Measurements from ENCODE around the gene TTLL4.

TTLL4 gene

DNA sequence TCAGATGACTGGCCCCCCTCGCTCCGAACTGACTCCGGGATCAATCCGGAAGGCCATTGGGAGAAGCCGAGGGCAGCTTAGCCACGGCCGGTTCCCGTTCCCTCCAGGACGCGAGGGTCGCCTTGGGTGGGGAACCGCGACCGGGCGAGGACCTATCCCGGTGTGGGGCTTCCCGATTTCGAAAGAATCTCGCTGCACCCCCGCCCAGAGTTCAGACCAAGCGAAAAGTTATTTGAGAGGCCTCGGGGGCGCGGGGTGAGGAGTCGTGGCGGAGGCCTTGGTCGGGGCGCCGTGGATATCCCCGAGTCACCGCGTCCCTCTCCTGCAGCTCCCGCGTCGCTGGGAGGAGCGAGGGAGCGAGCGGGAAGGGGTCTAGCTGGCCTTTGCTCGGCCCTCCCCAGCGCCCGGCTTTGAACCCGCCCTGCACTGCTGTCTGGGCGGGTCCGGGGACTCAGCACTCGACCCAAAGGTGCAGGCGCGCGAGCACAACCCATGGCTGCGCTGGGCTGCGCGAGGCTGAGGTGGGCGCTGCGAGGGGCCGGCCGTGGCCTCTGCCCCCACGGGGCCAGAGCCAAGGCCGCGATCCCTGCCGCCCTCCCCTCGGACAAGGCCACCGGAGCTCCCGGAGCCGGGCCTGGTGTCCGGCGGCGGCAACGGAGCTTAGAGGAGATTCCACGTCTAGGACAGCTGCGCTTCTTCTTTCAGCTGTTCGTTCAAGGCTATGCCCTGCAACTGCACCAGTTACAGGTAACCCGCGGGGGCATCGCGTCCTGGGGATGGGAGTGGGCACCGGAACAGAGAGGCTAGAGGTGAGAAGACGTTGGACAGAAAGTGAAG is 71.3 kb downstream of the TTLL4 start, which contains the start of gene CYP27A1:
Gene CYP27A1 (plus strand): TSS at position 457 of the 837 bp plus-strand sequence. CDS start 36 bp downstream, at position 493.
- DNase-seq (ENCODE audit: low read depth in 1 of 2, low spot score in 1 of 2), result no peak

DNA sequence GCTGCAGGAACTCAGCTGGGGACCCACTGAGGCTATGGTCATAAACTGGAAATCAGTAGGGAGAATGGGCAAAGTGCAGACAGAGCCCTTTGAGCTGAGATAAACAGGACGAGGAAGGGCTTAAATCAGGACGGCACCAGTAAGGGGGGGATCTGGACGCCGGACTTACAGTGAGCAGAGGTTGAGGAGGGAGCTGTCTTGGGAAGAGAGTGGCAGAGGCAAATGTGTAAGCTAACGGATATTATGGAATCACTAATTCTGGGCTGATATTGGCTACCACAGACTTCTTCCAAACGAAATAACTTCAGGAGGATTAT is 71.9 kb downstream of the TTLL4 start:
- DNase-seq (ENCODE audit: low read depth in 1 of 2, low spot score in 1 of 2), result no peak

DNA sequence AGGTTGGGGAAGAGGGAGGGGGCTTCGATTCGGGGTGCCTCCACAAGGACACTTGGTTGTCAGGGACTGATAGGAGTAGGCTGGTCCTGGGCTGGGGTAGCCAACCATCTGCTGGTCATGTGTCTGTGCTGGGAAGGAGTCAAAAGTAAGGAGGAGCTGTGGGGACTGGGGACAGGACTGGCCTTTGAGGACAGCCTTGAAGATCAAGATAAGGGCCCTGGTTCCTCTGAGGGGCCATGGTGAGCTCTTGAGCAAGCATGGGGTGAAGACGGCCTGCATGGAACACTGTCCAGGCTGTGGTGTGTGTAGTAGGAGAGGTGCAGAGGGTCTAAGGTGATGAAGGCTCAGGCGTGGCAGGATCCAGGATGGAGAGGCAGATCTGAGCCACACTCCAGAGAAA is 73.1 kb downstream of the TTLL4 start:
- no peak for DNase-seq (ENCODE audit: low read depth in 1 of 2, low spot score in 1 of 2)

DNA sequence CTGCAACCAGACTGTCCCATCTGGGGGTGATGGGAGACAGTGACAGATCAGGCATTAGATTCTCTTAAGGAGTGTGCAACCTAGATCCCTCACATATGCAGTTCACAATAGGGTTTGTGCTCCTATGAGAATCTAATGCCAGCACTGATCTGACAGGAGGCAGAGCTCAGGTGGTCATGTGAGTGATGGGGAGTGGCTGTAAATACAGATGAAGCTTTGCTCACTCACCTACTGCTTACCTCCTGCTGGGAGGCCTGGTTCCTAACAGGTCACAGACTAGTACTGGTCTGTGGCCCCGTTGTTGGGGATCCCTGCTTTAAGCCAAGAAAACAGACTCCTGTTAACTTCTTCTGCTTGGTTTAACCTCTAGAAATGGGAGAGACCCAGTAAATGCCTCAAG is 74.5 kb downstream of the TTLL4 start:
- DNase-seq (ENCODE audit: low read depth in 1 of 2, low spot score in 1 of 2), result no peak

DNA sequence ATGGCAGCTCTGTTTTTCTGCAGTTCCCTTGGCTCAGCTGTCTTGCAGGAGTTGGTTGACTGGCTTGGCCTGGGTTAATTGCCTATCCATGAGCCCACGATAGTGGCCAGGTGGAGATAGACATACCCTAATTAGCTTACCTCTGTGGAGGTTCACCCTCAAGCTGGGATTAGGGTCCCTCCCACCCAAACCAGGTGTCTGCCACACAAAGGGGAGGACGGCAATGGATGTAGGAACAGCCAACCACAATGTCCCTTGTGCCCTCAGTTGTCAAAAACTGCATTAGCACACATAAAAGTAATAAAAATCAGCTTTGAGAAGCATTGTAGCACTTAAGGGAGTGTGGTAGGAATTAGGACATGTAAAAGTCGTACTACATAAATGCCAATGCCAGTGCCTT is 75.5 kb downstream of the TTLL4 start:
- DNase-seq (ENCODE audit: low read depth in 1 of 2, low spot score in 1 of 2), result no peak

DNA sequence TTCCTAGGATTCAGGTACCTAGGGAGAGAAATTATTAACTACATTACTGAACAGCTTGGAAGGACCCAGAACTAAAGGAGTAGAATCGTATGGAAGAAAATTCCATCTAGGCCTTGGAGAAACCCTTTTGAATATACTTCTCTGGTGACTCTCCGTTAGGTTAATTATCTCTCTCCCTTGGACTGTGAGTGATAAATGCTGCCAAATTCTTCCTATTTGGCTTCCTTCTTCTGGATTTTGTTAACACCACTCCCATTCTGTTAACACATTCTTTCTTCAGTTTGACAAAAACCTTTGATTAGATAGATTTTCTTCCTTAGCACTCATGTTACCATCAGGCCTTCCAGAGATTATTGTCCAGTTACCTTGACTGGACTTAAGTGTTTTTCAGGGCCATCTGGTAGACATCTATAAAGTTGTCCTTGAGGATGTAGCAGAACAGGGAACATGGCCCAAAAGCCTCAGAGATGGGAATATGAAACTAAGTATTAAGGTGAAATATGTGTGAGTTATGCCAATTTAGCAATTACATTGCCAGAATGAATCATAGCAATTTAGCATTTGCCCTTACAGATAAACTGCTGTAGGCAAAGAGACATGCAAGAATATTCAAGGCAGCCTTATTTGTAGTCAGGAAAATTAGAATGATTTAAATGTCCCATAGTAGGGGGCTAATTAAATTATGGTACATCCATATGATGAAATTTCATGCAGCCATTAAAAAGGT is 78.1 kb downstream of the TTLL4 start:
- DNase-seq (ENCODE audit: low read depth in 1 of 2, low spot score in 1 of 2), result no peak

DNA sequence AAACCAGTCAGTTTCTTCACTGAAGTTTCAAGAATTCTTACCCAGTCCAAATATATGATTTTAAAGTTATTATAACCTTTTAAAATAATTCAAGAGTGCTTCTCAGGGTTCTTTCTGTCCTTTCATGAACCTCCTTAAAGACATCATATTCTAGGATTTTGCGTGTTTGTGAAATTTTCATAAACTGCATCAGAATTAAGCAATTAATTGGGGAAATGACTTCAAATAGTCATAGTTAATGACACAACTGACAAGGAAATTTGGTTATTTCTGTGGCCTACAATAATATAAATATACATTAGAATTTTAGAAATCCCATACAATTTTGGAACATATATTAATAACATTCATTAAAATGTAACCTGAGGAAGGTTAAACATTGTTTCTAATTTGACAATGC is 81.8 kb downstream of the TTLL4 start:
- no peak for DNase-seq (ENCODE audit: low read depth in 1 of 2, low spot score in 1 of 2)

DNA sequence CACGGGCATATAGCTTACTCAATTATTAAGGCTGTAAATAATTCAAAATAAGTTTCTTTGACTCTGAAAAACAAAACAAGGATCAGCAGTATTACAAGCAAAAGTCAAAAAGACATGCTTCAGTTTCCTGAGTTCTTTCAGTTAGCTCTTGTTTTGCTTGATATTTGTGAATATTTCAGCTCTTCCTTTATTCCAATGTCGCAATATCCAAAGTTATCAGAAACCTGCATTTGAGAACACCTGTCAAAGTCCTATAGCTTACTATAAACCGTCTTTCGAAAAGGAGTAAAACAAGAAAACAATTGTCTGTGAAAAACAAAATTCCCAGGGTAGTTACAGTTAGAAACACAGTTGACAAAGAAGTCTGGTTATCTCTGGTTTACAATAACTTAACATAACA is 86.1 kb downstream of the TTLL4 start:
- DNase-seq (ENCODE audit: low read depth in 1 of 2, low spot score in 1 of 2), result no peak

DNA sequence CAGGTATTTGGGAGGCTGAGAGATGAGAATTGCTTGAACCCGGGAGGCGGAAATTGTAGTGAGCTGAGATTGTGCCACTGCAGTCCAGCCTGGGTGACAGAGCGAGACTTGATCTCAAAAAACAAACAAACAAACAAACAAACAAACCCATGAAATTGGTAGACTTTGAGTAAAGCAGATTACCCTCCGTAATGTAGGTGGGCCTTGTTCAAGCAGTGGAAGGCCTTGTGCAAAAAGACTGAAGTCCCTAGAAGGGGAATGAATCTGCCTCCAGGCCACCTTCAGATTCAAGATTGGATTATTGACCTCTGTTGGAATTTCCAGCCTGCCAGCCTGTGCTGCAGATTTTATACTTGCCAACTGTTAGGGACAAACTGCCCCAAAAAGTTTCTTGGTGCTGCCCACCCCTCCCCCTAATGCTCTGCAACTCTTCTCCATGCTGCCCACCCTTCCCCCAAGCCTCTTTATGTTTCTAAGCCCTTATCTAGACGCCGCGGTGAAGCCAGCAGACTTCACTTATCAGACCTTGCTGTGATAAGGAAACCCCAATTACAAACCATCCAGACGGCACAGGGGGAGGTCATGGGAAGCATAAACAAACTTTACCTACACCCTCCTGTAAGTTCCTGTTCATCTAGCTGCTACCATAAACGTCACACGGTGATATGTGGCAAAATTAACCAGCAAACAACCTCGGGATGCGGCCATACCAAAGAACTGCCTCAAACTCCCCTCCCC is 88.3 kb downstream of the TTLL4 start:
- DNase-seq (ENCODE audit: low read depth in 1 of 2, low spot score in 1 of 2), result no peak

DNA sequence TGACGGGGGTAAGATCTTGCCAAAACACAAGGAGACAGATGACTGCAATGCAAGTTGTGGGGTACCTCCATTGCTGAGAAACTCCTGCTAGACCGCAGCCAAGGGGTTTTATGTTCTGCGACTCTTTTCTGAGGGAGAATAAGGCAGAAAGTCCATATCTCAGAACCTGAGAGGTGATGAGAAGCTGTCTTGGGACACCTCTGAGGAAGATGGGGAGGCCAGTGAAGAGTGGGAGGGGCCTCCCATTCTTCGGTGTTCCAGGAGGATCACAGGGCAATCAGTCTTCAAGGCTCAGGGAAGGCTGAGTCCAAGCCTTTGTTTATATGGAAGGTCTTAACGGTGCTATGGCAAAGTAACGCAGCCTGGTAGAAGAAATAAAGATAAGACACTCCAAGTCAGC is 89.4 kb downstream of the TTLL4 start:
- no peak for DNase-seq (ENCODE audit: low read depth in 1 of 2, low spot score in 1 of 2)

DNA sequence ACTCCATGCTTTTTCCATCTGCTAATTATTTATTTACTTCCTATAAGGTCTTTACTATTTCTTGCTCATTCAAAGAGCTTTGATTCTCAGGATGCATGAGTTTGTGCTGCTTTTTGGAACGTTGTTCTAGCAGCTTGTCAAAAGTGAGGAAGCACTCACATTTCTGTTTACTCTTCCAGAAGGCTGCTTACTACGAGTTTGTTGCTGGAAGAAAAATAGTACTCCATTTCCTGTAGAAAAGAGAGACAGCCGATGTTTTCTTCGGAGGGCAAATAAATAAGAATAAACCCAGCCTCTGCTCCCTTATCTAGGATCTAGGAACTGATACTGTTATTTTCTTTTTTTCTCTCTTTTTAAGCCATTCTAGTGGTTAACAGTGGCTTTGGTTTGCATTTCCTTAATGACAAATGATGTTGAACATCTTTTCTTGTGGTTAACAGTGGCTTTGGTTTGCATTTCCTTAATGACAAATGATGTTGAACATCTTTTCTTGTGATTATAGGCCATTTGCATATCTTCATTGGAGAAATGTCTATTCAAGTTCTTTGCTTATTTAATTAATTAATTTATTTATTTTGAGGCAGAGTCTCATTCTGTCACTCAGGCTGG is 91.9 kb downstream of the TTLL4 start:
- no peak for DNase-seq (ENCODE audit: low read depth in 1 of 2, low spot score in 1 of 2)

DNA sequence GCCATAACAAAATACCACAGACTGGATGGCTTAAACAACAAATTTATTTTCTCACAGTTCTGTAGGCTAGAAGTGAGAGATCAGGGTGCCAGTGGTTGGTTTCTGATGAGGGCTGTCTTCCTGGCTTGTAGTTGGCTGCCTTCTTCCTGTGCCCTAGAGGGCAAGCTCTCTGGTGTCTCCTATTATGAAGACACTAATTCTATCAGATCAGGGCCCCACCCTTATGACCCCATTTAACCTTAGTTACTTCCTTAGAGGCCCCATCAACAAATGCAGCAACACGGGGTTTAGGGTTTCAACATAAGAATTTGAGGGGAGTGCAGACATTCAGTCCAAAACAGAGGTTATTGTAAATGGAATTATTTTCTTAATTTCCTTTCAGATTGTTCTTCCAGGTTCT is 94.2 kb downstream of the TTLL4 start:
- DNase-seq (ENCODE audit: low read depth in 1 of 2, low spot score in 1 of 2), result no peak

Measured in activated T-helper 1 cell treated with anti-CD3 and anti-CD28 coated beads, Interleukin-2, amount 50 U/mL, for 16 hours (primary cell).